HFFc6 (cell line): Measurements from ENCODE around the gene CHMP5. TPM values are rescaled to one million over a fixed set of nuclear protein-coding genes. Genes with fewer than 3 reads are reported as not detected.
A peak's percentile ranks its signal among the peaks of the same experiment; 100 is the strongest.

ENCODE experiments used
- DNase-seq: peaks from one replicate; pipeline ENCODE4 v3.0.0-alpha.2; 2018
- H3K27ac Mint-ChIP-seq: 2 replicates; pipeline ENCODE4 v1.8.0; 2020; ENCODE audit warnings: mild to moderate bottlenecking, mixed read lengths
- H3K27me3 Mint-ChIP-seq: 2 replicates; pipeline ENCODE4 v1.8.0; 2021; ENCODE audit warnings: mild to moderate bottlenecking, moderate library complexity, mixed read lengths; ENCODE audit not compliant: insufficient read depth
- H3K36me3 Mint-ChIP-seq: 2 replicates; pipeline ENCODE4 v1.8.0; 2021; ENCODE audit warnings: low read depth, mixed read lengths
- H3K4me1 Mint-ChIP-seq: 2 replicates; pipeline ENCODE4 v1.8.0; 2020; ENCODE audit warnings: low read depth, mixed read lengths
- H3K4me3 Mint-ChIP-seq: 2 replicates; pipeline ENCODE4 v1.8.0; 2020; ENCODE audit warnings: mild to moderate bottlenecking, moderate library complexity, mixed read lengths
- H3K9me3 Mint-ChIP-seq: 2 replicates; pipeline ENCODE4 v1.8.0; 2020; ENCODE audit warnings: mild to moderate bottlenecking, mixed read lengths
- CTCF ChIP-seq: fragments of 200-600 bp; sonication (generic); IDR thresholded peaks from 2 replicates; pipeline ENCODE4 v1.5.0; 2021; ENCODE audit warnings: antibody characterized with exemption, mild to moderate bottlenecking
- total RNA-seq, 6 experiments: library from RNA; stranded (reverse); fragmentation: NEBNext Ultra II Directional; extraction: Animal tissue kit (Norgen Biotek cat#: 25700); gene quantifications; 2 replicates in 1 of 6; 3 replicates in 5 of 6; pipeline ENCODE4 v1.2.3, GENCODE V29; 2021

Gene CHMP5
- total RNA-seq, 6 experiments from 2014 or later, result 75.5 to 90.2 (median 78.8) TPM

DNA sequence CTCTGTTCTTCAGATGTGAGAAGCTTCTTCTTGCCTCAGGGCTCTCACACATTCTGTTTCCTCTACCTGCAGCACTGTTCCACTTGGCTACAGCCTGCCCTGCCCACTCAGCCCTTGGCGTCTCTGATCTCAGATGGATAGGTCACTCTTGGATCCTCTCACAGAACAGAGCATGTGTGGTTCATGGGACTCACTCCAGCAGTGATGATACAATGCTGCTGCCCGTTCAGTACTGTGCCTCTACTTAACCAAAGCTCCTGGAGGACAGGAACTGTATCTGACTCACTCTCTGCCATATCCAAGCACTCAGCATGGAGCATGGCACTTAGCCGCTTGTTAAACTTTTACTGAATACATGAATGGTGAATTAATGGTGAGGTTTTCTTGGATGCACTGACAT is 28.3 kb upstream of the CHMP5 start:
- Mint-ChIP-seq H3K36me3 (0 out of 2 replicates have a peak, but pooled peaks cover 5% of the 10 kb centered on the region), H3K27me3 (peaks cover 2% of the 10 kb centered on the region; the same call in 1 of the 2 replicates), H3K27ac (no peak overlapping the region), H3K9me3 (no peaks in the 10 kb centered on the region), H3K4me1 (peaks cover 59% of the 10 kb centered on the region), H3K4me3 (no peak overlapping the region)
- no peak for TF ChIP-seq CTCF
- DNase-seq, result peak; percentile 17

DNA sequence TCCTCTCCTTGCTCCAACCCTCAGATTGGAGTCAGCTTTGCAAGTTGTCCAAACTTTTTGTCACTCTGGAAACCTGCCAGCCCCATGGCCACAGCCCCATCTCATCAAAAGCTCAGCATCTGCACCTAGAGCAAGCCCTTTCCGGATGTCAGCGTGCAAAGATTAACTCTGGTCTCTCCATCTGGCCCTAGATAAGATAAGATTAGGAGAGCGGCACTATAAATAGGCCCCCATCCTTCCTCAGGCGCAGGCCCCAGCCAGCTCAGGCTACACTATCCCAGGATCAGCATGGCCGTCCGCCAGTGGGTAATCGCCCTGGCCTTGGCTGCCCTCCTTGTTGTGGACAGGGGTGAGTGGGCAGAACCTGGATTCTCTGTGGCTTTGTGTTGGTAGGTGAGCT is 24.9 kb upstream of the CHMP5 start, which contains the start of gene SPINK4:
Gene SPINK4 (plus strand): TSS at position 247 of the 400 bp plus-strand sequence. CDS start 42 bp downstream, at position 289.
- Mint-ChIP-seq H3K4me1 (peaks cover 29% of the 10 kb centered on the region), H3K4me3 (no peak within 1 kb of the TSS), H3K36me3 (no peaks in the 10 kb centered on the region), H3K9me3 (no peaks in the 10 kb centered on the region), H3K27ac (no peak within 1 kb of the TSS), H3K27me3 (peaks cover 3% of the 10 kb centered on the region)
- no peak for DNase-seq
- TF ChIP-seq CTCF, result no peak

- no peak for TF ChIP-seq CTCF
- Mint-ChIP-seq H3K9me3 (no peaks in the 10 kb centered on the region), H3K4me1 (peaks cover 15% of the 10 kb centered on the region), H3K4me3 (no peak overlapping the region), H3K27ac (no peak overlapping the region), H3K36me3 (no peaks in the 10 kb centered on the region), H3K27me3 (peaks cover 3% of the 10 kb centered on the region; the same call in 1 of the 2 replicates)
- DNase-seq, result no peak
Observed at GRCh38 chr9:33241298-33241697, 23.6 kb upstream of the CHMP5 start.

DNA sequence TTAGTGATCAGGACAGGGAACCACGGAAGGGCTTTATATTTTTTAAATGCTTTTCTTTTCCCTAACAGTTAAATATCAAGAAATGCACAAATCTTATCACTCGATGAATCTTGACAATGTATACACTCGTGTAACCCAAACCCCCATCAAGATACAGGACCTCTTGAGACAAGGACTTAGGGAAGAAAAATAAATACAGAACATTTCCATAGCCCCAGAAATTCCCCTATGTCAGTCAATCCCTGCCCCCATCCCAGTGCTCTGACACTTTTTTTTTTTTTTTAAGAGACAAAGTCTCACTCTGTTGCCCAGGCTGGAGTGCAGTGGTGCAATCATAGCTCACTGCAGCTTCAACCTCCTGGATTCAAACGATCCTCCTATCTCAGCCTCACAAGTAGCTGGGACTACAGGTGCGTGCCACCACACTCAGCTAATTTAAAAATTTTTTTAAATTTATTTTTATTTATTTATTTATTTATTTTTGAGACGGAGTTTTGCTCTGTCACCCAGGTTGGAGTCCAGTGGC is 22.2 kb upstream of the CHMP5 start:
- Mint-ChIP-seq H3K36me3 (no peaks in the 10 kb centered on the region; the same call in 1 of the 2 replicates), H3K27ac (no peak overlapping the region), H3K27me3 (peaks cover 3% of the 10 kb centered on the region; the same call in 1 of the 2 replicates), H3K4me1 (peaks cover 8% of the 10 kb centered on the region), H3K4me3 (no peak overlapping the region), H3K9me3 (no peaks in the 10 kb centered on the region)
- TF ChIP-seq CTCF, result no peak
- DNase-seq, result no peak

- no peak overlapping the region for H3K4me3 Mint-ChIP-seq
- H3K27me3 Mint-ChIP-seq, result peaks cover 3% of the 10 kb centered on the region; the same call in 1 of the 2 replicates
- H3K9me3 Mint-ChIP-seq, result no peaks in the 10 kb centered on the region
- peaks cover 3% of the 10 kb centered on the region; the same call in 1 of the 2 replicates for H3K36me3 Mint-ChIP-seq
- H3K4me1 Mint-ChIP-seq, result peaks cover 8% of the 10 kb centered on the region
- H3K27ac Mint-ChIP-seq, result no peak overlapping the region
- no peak for DNase-seq
- TF ChIP-seq CTCF, result no peak
Observed at GRCh38 chr9:33244137-33244784, 20.6 kb upstream of the CHMP5 start.
